GM19467 (cell line): ENCODE measurements around the gene IGF1.
"Not testable (repeated sequence)": the region's sequence is repeated elsewhere in the genome, so short reads cannot be mapped to it uniquely, and the experiment has no call there.

Experiments used
- ATAC-seq: cut with Tn5 transposase; IDR thresholded peaks from one replicate; pipeline ENCODE4 v1.9.1; 2021; ENCODE audit warnings: mild to moderate bottlenecking, moderate library complexity; ENCODE audit not compliant: unreplicated experiment

The IGF1 gene

GRCh38 chr12:102390068-102390467, 90.3 kb downstream of the IGF1 start:
- ATAC-seq = no peak

GRCh38 chr12:102388469-102388868, 91.9 kb downstream of the IGF1 start:
- ATAC-seq = no peak

GRCh38 chr12:102385343-102385742, 95.0 kb downstream of the IGF1 start:
- no peak for ATAC-seq

- ATAC-seq = no peak
These were observed 100.8 kb downstream of the IGF1 start for GRCh38 chr12:102379346-102380162.

- ATAC-seq = no peak
These were observed 103.6 kb downstream of the IGF1 start for GRCh38 chr12:102376781-102377180.

- no peak for ATAC-seq
These were observed 104.1 kb downstream of the IGF1 start for GRCh38 chr12:102376181-102376747.

- no peak for ATAC-seq
These were observed 106.2 kb downstream of the IGF1 start for GRCh38 chr12:102374190-102374589.

GRCh38 chr12:102372087-102372486, 108.3 kb downstream of the IGF1 start:
- no peak for ATAC-seq

- no peak for ATAC-seq
These were observed 109.2 kb downstream of the IGF1 start for GRCh38 chr12:102371165-102371564.

- no peak for ATAC-seq
These were observed 110.5 kb downstream of the IGF1 start for GRCh38 chr12:102369876-102370275.

- no peak for ATAC-seq
These were observed 115.0 kb downstream of the IGF1 start for GRCh38 chr12:102365365-102365764.

- no peak for ATAC-seq
These were observed 115.7 kb downstream of the IGF1 start for GRCh38 chr12:102364709-102365108.

- ATAC-seq = no peak
These were observed 123.7 kb downstream of the IGF1 start for GRCh38 chr12:102356690-102357089.

- not testable (repeated sequence) for ATAC-seq
These were observed 126.1 kb downstream of the IGF1 start for GRCh38 chr12:102354281-102354680.

GRCh38 chr12:102351322-102351721, 129.0 kb downstream of the IGF1 start:
- no peak for ATAC-seq

GRCh38 chr12:102350070-102350469, 130.3 kb downstream of the IGF1 start:
- no peak for ATAC-seq

GRCh38 chr12:102349079-102349478, 131.3 kb downstream of the IGF1 start:
- no peak for ATAC-seq

- no peak for ATAC-seq
These were observed 132.6 kb downstream of the IGF1 start for GRCh38 chr12:102347811-102348210.
